Measurements from ENCODE around the gene WDR70. TPM values are rescaled to one million over a fixed set of nuclear protein-coding genes. Genes with fewer than 3 reads are reported as not detected.

The WDR70 gene
- polyA plus RNA-seq, 1 of the 3 experiments (the other 2 are of a cell fraction), result 14.2 TPM

- TF ChIP-seq RCOR1 (IDR thresholded peaks at IDR 0.05; ENCODE audit: low read length) (no peak), USF2 (IDR thresholded peaks at IDR 0.05; ENCODE audit: borderline replicate concordance, low read depth, low read length) (no peak), POLR2AphosphoS5 (IDR thresholded peaks at IDR 0.05; ENCODE audit: low read depth, low read length) (peak; percentile 77; the same call in 1 of the 2 replicates), SIN3A (IDR thresholded peaks at IDR 0.05; ENCODE audit: borderline replicate concordance, low read depth, low read length) (no peak), ZBTB33 (IDR thresholded peaks at IDR 0.05; ENCODE audit: borderline replicate concordance, low read depth) (0 out of 2 replicates have a peak, but pooled peaks have one; percentile 58), NRF1 (IDR thresholded peaks at IDR 0.05; ENCODE audit: low read depth, low read length) (no peak), YY1 (IDR thresholded peaks at IDR 0.05; ENCODE audit: low read depth) (no peak), RFX5 (IDR thresholded peaks at IDR 0.05; ENCODE audit: low read length) (no peak), RXRA (IDR thresholded peaks at IDR 0.05; ENCODE audit: borderline replicate concordance, low read depth) (peak; percentile 70; the same call in 1 of the 2 replicates)
Observed at GRCh38 chr5:37722236-37723161, 343.4 kb downstream of the WDR70 start (continued).

GRCh38 chr5:37723162-37723961, 344.2 kb downstream of the WDR70 start:
- H3K27ac ChIP-seq (ENCODE audit: low read depth in 2 of 2, low read length in 1 of 2), result peak overlapping the region; percentile 51 to 92; a peak in 3 of 4 replicates
- DNase-seq, result no peak
- H2AFZ ChIP-seq (ENCODE audit: low read depth), result no peak overlapping the region
- H3K9me2 ChIP-seq, result no peaks in the 10 kb centered on the region
- peak overlapping the region; percentile 67; the same call in 1 of the 2 replicates for H3K4me2 ChIP-seq
- H3K27me3 ChIP-seq (ENCODE audit: insufficient read depth), result no peaks in the 10 kb centered on the region
- peak overlapping the region; percentile 45; the same call in 1 of the 2 replicates for H3K9ac ChIP-seq
- no peaks in the 10 kb centered on the region for H4K20me1 ChIP-seq (ENCODE audit: insufficient read depth)
- no peaks in the 10 kb centered on the region for H3K79me2 ChIP-seq (ENCODE audit: insufficient read depth)
- ChIA-PET POLR2A (no interaction called here), CTCF (interaction anchor here (0.7 to 2.0 kb wide), 9 partner anchors 10 to 317 kb away, joined by 3 to 7 read pairs (median 3); no protein-coding TSS in a partner anchor)
- WGBS (ENCODE audit: low lambda C conversion rate), result 65% methylated on average over 8 of the region's 8 CpGs
- peaks cover 18 to 65% of the 10 kb centered on the region in 2 experiments for H3K4me1 ChIP-seq (ENCODE audit: control insufficient read depth in 1 of 2, insufficient read depth in 2 of 2, low read depth in 1 of 2, low read length in 1 of 2)
- no peaks in the 10 kb centered on the region for H3K9me3 ChIP-seq
- peaks cover 9 to 14% of the 10 kb centered on the region in 2 experiments for H3K36me3 ChIP-seq (replicated peaks in 1 of 2; ENCODE audit: control insufficient read depth in 1 of 2, insufficient read depth in 2 of 2, low read length in 1 of 2)
- H3K4me3 ChIP-seq (ENCODE audit: low read depth in 2 of 2, low read length in 1 of 2), result peak overlapping the region in 1 of 2 experiments; percentile 6; a peak in 1 of 4 replicates
- peaks cover 60% of the 10 kb centered on the region for H3F3A ChIP-seq (replicated peaks; ENCODE audit: insufficient read depth)
- no peak for TF ChIP-seq FOXM1 (IDR thresholded peaks at IDR 0.05; ENCODE audit: low read depth)
- no peak for TF ChIP-seq FOXJ3 (CRISPR knock-in tag; IDR thresholded peaks at IDR 0.05)
- no peak for TF ChIP-seq TAF1 (IDR thresholded peaks at IDR 0.05; ENCODE audit: borderline replicate concordance, low read depth, low read length)
- no peak for TF ChIP-seq RCOR1 (IDR thresholded peaks at IDR 0.05; ENCODE audit: low read length)
- no peak for TF ChIP-seq TEAD4 (IDR thresholded peaks at IDR 0.05; ENCODE audit: borderline replicate concordance, insufficient read depth)
- no peak for TF ChIP-seq POLR2AphosphoS5 (IDR thresholded peaks at IDR 0.05; ENCODE audit: low read depth, low read length)
- no peak for TF ChIP-seq IRF3 (IDR thresholded peaks at IDR 0.05; ENCODE audit: low read depth, low read length)
- no peak for TF ChIP-seq PBX3 (IDR thresholded peaks at IDR 0.05)
- peak; percentile 78 for TF ChIP-seq CTCF (IDR thresholded peaks at IDR 0.05)
- TF ChIP-seq RAD21 (IDR thresholded peaks at IDR 0.05; ENCODE audit: low read length), result peak; percentile 46
- peak; percentile 38; the same call in 1 of the 2 replicates for TF ChIP-seq SMC3 (IDR thresholded peaks at IDR 0.05; ENCODE audit: low read depth, low read length)
- TF ChIP-seq MEF2A (IDR thresholded peaks at IDR 0.05; ENCODE audit: borderline replicate concordance, low read depth), result no peak
- no peak for TF ChIP-seq GABPA (IDR thresholded peaks at IDR 0.05; ENCODE audit: low read depth)
- no peak for TF ChIP-seq RFX5 (IDR thresholded peaks at IDR 0.05; ENCODE audit: low read length)
- TF ChIP-seq SIN3A (IDR thresholded peaks at IDR 0.05; ENCODE audit: borderline replicate concordance, low read depth, low read length), result no peak
- no peak for TF ChIP-seq ELF1 (IDR thresholded peaks at IDR 0.05)
